Thyroid gland (tissue), 4 donors: ENCODE data around the gene LRRFIP1.

Experiments used
- POLR2A ChIP-seq, 2 donors: fragments of 450-650 bp; IDR thresholded peaks; one replicate each; pipeline ENCODE4 v1.6.1; 2017; ENCODE audit warnings: antibody characterized with exemption in 2 of 2, mild to moderate bottlenecking in 2 of 2, moderate library complexity in 1 of 2
- TF ChIP-seq, protein P1 (sequence below), 6 experiments: fragments of 200-600 bp in 3 of 6; fragments of 450-650 bp in 3 of 6; sonication (generic) in 3 of 6; IDR thresholded peaks; one replicate each; pipeline ENCODE4 v1.5.1; 2016 to 2019; ENCODE audit warnings: antibody characterized with exemption in 6 of 6, mild to moderate bottlenecking in 2 of 6, inconsistent platforms in 1 of 6, moderate library complexity in 1 of 6

DNA sequence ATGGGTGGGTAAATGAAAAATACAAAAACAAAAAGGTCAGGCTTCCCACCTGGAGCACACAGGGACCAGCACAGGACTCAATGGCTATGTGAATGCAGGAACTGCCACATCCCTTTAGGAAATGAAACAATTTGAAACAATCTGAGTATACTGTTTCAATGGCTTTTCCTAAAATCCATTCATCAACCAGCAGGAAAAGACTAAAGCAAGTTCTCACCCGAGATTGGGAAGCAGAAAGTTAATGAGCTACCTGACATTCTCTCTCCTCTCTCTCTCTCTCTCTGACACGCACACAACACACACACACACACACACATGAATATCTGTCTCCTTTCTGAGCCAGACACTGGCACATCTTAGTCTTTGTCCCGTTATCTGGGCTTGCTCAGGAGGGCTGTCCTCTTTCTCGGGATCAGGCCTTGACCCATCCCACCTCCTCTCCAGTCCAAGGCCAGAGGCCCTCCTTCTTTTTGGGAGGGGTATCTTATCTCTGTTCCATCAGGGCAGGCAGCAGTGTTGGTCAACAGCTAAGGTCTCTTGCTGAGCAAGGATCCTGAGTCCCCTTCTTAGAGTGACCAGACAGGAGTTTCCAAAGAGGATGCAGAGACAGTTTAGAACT lies 11.6 kb upstream of the LRRFIP1 start:
- TF ChIP-seq, protein P1, sequence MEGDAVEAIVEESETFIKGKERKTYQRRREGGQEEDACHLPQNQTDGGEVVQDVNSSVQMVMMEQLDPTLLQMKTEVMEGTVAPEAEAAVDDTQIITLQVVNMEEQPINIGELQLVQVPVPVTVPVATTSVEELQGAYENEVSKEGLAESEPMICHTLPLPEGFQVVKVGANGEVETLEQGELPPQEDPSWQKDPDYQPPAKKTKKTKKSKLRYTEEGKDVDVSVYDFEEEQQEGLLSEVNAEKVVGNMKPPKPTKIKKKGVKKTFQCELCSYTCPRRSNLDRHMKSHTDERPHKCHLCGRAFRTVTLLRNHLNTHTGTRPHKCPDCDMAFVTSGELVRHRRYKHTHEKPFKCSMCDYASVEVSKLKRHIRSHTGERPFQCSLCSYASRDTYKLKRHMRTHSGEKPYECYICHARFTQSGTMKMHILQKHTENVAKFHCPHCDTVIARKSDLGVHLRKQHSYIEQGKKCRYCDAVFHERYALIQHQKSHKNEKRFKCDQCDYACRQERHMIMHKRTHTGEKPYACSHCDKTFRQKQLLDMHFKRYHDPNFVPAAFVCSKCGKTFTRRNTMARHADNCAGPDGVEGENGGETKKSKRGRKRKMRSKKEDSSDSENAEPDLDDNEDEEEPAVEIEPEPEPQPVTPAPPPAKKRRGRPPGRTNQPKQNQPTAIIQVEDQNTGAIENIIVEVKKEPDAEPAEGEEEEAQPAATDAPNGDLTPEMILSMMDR (IDR thresholded peaks at IDR 0.05): no peak
- no peak for TF ChIP-seq POLR2A (IDR thresholded peaks at IDR 0.05)
